IMR-90 (cell line): ENCODE measurements around the gene SVEP1. TPM values are rescaled to one million over a fixed set of nuclear protein-coding genes. Genes with fewer than 3 reads are reported as not detected.

ENCODE experiments used
- ATAC-seq: fragments of 200-7000 bp; cut with Tn5 transposase; 2 replicates; pipeline ENCODE4 v1.9.1; 2020; ENCODE audit warnings: low read depth, mild to moderate bottlenecking, moderate library complexity
- BruUV-seq: library from RNA; stranded (reverse); fragments of 400-500 nt; replicated peaks from 2 replicates; lab custom pipeline; 2021; lab: Mats Ljungman, UMichigan
- CTCF ChIA-PET: fragments of 300-600 bp; formaldehyde crosslinking; extraction: SDS; loops from one replicate; lab custom pipeline; 2021; ENCODE audit warnings: antibody characterized with exemption; lab: Yijun Ruan, JAX
- POLR2A ChIA-PET: fragments of 300-600 bp; sonication (Branson Sonifier 250); formaldehyde crosslinking; loops from one replicate; lab custom pipeline; 2022; ENCODE audit warnings: antibody characterized with exemption; ENCODE audit not compliant: unreplicated experiment; lab: Charles Lee
- DNase-seq: peaks from one replicate; pipeline ENCODE4 v3.0.0; 2013
- H2AFZ ChIP-seq: replicated peaks from 2 replicates; pipeline ENCODE3; 2013; ENCODE audit warnings: low read length, mild to moderate bottlenecking; ENCODE audit not compliant: poor library complexity
- H2AK5ac ChIP-seq: 2 replicates; pipeline ENCODE4 v1.6.1; 2013; ENCODE audit warnings: low read depth, low read length, inconsistent platforms
- H2AK9ac ChIP-seq: replicated peaks from 2 replicates; pipeline ENCODE3; 2013; ENCODE audit warnings: mild to moderate bottlenecking, low read depth, low read length, moderate library complexity; ENCODE audit not compliant: poor library complexity
- H2BK120ac ChIP-seq: 2 replicates; pipeline ENCODE4 v1.6.1; 2013; ENCODE audit warnings: low read depth, low read length, inconsistent platforms
- H2BK15ac ChIP-seq: 3 replicates; pipeline ENCODE4 v1.6.1; 2013; ENCODE audit warnings: low read depth, low read length, inconsistent platforms
- H2BK20ac ChIP-seq: 2 replicates; pipeline ENCODE4 v1.6.1; 2013; ENCODE audit warnings: low read depth, mild to moderate bottlenecking, inconsistent platforms, low read length, moderate library complexity
- H2BK5ac ChIP-seq: 2 replicates; pipeline ENCODE4 v1.6.1; 2013; ENCODE audit warnings: mild to moderate bottlenecking, low read depth, low read length, inconsistent platforms; ENCODE audit not compliant: poor library complexity, severe bottlenecking
- H3K14ac ChIP-seq: replicated peaks from 2 replicates; pipeline ENCODE4 v1.6.1; 2013; ENCODE audit warnings: low read depth, low read length, inconsistent platforms
- H3K18ac ChIP-seq: 2 replicates; pipeline ENCODE4 v1.6.1; 2013; ENCODE audit warnings: low read depth, low read length, control low read depth
- H3K23ac ChIP-seq: 2 replicates; pipeline ENCODE4 v1.6.1; 2013; ENCODE audit warnings: low read depth, low read length, inconsistent platforms
- H3K27ac ChIP-seq: 2 replicates; pipeline ENCODE4 v1.5.1; 2013; ENCODE audit warnings: mild to moderate bottlenecking, control low read depth, low read length; ENCODE audit not compliant: insufficient read depth
- H3K27me3 ChIP-seq: 2 replicates; pipeline ENCODE4 v1.6.1; 2013; ENCODE audit warnings: low read length; ENCODE audit not compliant: control insufficient read depth, insufficient read depth
- H3K36me3 ChIP-seq: 2 replicates; pipeline ENCODE4 v1.6.1; 2013; ENCODE audit warnings: low read length, mixed read lengths; ENCODE audit not compliant: control insufficient read depth, insufficient read depth
- H3K4ac ChIP-seq: 2 replicates; pipeline ENCODE4 v1.6.1; 2013; ENCODE audit warnings: low read depth, low read length, inconsistent platforms
- H3K4me1 ChIP-seq: 2 replicates; pipeline ENCODE4 v1.6.1; 2013; ENCODE audit warnings: low read length, mixed read lengths; ENCODE audit not compliant: control insufficient read depth, insufficient read depth
- H3K4me2 ChIP-seq: 2 replicates; pipeline ENCODE4 v1.6.1; 2013; ENCODE audit warnings: low read depth, mild to moderate bottlenecking, control low read depth, low read length, moderate library complexity
- H3K4me3 ChIP-seq: 2 replicates; pipeline ENCODE4 v1.5.1; 2013; ENCODE audit warnings: low read depth, mild to moderate bottlenecking, control low read depth, low read length, moderate library complexity; ENCODE audit not compliant: insufficient read depth
- H3K56ac ChIP-seq: 2 replicates; pipeline ENCODE4 v1.6.1; 2013; ENCODE audit warnings: low read length, inconsistent platforms; ENCODE audit not compliant: insufficient read depth; ENCODE audit errors: extremely low read depth
- H3K79me1 ChIP-seq, 2 experiments: 2 replicates each; pipeline ENCODE4 v1.6.1; 2013; ENCODE audit warnings: low read length in 2 of 2, inconsistent platforms in 1 of 2, low read depth in 1 of 2
- H3K9ac ChIP-seq: 2 replicates; pipeline ENCODE4 v1.6.1; 2013; ENCODE audit warnings: low read depth, low read length, control low read depth
- H3K9me1 ChIP-seq: 2 replicates; pipeline ENCODE4 v1.6.1; 2013; ENCODE audit warnings: low read length, inconsistent platforms; ENCODE audit not compliant: insufficient read depth
- H3K9me3 ChIP-seq: 2 replicates; pipeline ENCODE4 v1.6.1; 2013; ENCODE audit warnings: low read length; ENCODE audit not compliant: control insufficient read depth, insufficient read depth
- H4K20me1 ChIP-seq: 2 replicates; pipeline ENCODE4 v1.6.1; 2013; ENCODE audit warnings: low read length, inconsistent platforms; ENCODE audit not compliant: insufficient read depth
- H4K5ac ChIP-seq: 2 replicates; pipeline ENCODE4 v1.6.1; 2013; ENCODE audit warnings: mild to moderate bottlenecking, low read depth, low read length, control low read depth
- H4K8ac ChIP-seq, 2 experiments: 2 replicates each; pipeline ENCODE4 v1.6.1; 2013; ENCODE audit warnings: low read depth in 2 of 2, low read length in 2 of 2, control low read depth in 1 of 2, inconsistent platforms in 1 of 2
- H4K91ac ChIP-seq: 2 replicates; pipeline ENCODE4 v1.6.1; 2013; ENCODE audit warnings: low read depth, low read length, inconsistent platforms; ENCODE audit not compliant: insufficient read depth
- BHLHE40 ChIP-seq: fragments of 150-350 bp; IDR thresholded peaks from 2 replicates; pipeline ENCODE4 v1.6.1; 2016; ENCODE audit warnings: mild to moderate bottlenecking, low read depth, low read length
- CEBPB ChIP-seq: IDR thresholded peaks from 2 replicates; pipeline ENCODE4 v1.6.1; 2012; ENCODE audit warnings: low read depth, low read length, improper control_type of control experiment
- CHD1 ChIP-seq: IDR thresholded peaks from 2 replicates; pipeline ENCODE4 v1.6.1; 2012; ENCODE audit warnings: low read depth, low read length, improper control_type of control experiment
- CTCF ChIP-seq: conservative IDR thresholded peaks from 2 replicates; pipeline ENCODE4 v1.5.1; 2012; ENCODE audit warnings: mild to moderate bottlenecking, low read depth, low read length, improper control_type of control experiment
- FOS ChIP-seq: fragments of 150-350 bp; IDR thresholded peaks from 2 replicates; pipeline ENCODE4 v1.6.1; 2016; ENCODE audit warnings: low read depth, low read length
- MAFK ChIP-seq: IDR thresholded peaks from 2 replicates; pipeline ENCODE4 v1.6.1; 2012; ENCODE audit warnings: low read depth, low read length, improper control_type of control experiment
- MAZ ChIP-seq: IDR thresholded peaks from 2 replicates; pipeline ENCODE4 v1.6.1; 2012; ENCODE audit warnings: low read depth, mild to moderate bottlenecking, low read length, improper control_type of control experiment, moderate library complexity, borderline replicate concordance
- MXI1 ChIP-seq: IDR thresholded peaks from 2 replicates; pipeline ENCODE4 v1.6.1; 2012; ENCODE audit warnings: low read depth, mild to moderate bottlenecking, low read length, moderate library complexity, borderline replicate concordance
- NFE2L2 ChIP-seq: fragments of 150-350 bp; IDR thresholded peaks from 2 replicates; pipeline ENCODE4 v1.6.1; 2016; ENCODE audit warnings: low read depth, mild to moderate bottlenecking, low read length
- POLR2A ChIP-seq: IDR thresholded peaks from 2 replicates; pipeline ENCODE4 v1.6.1; 2012; ENCODE audit warnings: mild to moderate bottlenecking, low read depth, low read length
- RAD21 ChIP-seq: IDR thresholded peaks from 2 replicates; pipeline ENCODE4 v1.6.1; 2012; ENCODE audit warnings: low read length, improper control_type of control experiment
- RCOR1 ChIP-seq: IDR thresholded peaks from 2 replicates; pipeline ENCODE4 v1.6.1; 2012; ENCODE audit warnings: mild to moderate bottlenecking, low read length, improper control_type of control experiment; ENCODE audit not compliant: insufficient replicate concordance
- RFX5 ChIP-seq: IDR thresholded peaks from 2 replicates; pipeline ENCODE4 v1.8.0; 2012; ENCODE audit warnings: low read depth, mild to moderate bottlenecking, low read length, moderate library complexity
- SMC3 ChIP-seq: fragments of 150-350 bp; IDR thresholded peaks from 2 replicates; pipeline ENCODE4 v1.6.1; 2016; ENCODE audit warnings: low read depth, mild to moderate bottlenecking, antibody characterized with exemption, low read length, moderate library complexity
- WGBS, 2 experiments: methylation state at CpG; one replicate each; pipeline versions ENCODE4 v1.1.5 to v1.1.7; 2013; ENCODE audit warnings: missing lambda C conversion rate in 2 of 2; ENCODE audit not compliant: insufficient read length in 1 of 2; ENCODE audit errors: extremely low coverage in 2 of 2; 5-methylcytosine and 5-hydroxymethylcytosine counted together
- dilution Hi-C: fragments of 300-500 bp; cut with HindIII; formaldehyde crosslinking; loops from one replicate; pipeline ENCODE4 v1.14.3; 2018; ENCODE audit warnings: low sequenced_read_pairs; ENCODE audit not compliant: unreplicated experiment
- in situ Hi-C: fragments of 300-500 bp; cut with MboI; formaldehyde crosslinking; loops from 3 replicates; pipeline ENCODE4 v1.14.3; 2019; ENCODE audit warnings: low sequenced_read_pairs, inconsistent platforms, mixed read lengths
- intact Hi-C: fragments of 100-400 bp; cut with micrococcal nuclease; formaldehyde crosslinking; loops from 2 replicates; pipeline ENCODE4 v1.10.0; 2022
- polyA plus RNA-seq, 3 experiments: library from polyadenylated mRNA; depleted of rRNA; stranded (reverse); fragments of >200 nt; gene quantifications; 2 replicates each; pipeline ENCODE4 v1.2.3, GENCODE V29; 2012; ENCODE audit warnings: low replicate concordance in 1 of 3
- total RNA-seq: library from RNA; depleted of rRNA; stranded (reverse); fragments of >200 nt; gene quantifications from 2 replicates; pipeline ENCODE4 v1.2.3, GENCODE V29; 2012
- TF ChIP-seq, protein P1 (sequence below): fragments of 150-350 bp; IDR thresholded peaks from 2 replicates; pipeline ENCODE4 v1.6.1; 2017; ENCODE audit warnings: mild to moderate bottlenecking, antibody characterized with exemption, low read length, low read depth
- TF ChIP-seq, protein P2 (sequence below): fragments of 150-350 bp; IDR thresholded peaks from 2 replicates; pipeline ENCODE4 v1.6.1; 2016; ENCODE audit warnings: low read depth, mild to moderate bottlenecking, low read length, moderate library complexity, borderline replicate concordance

The SVEP1 gene
- total and polyA plus RNA-seq, 2 of the 4 experiments (the other 2 are of a cell fraction) = 4.8 to 16.7 TPM

- POLR2A ChIA-PET = no interaction called here
- H2AK9ac ChIP-seq = no peak within 1 kb of the TSS
These were observed 241.8 kb downstream of the SVEP1 start, which contains the start of gene TXNDC8 for GRCh38 chr9:110337727-110338126. Gene TXNDC8 (minus strand): TSS chr9:110337863.

More at GRCh38 chr9:110337727-110338126, 241.8 kb downstream of the SVEP1 start, which contains the start of gene TXNDC8:
- Histone ChIP-seq H4K5ac (no peak within 1 kb of the TSS; the same call in 1 of the 2 replicates), H3K4me1 (no peaks in the 10 kb centered on the region; the same call in none of the 2 replicates), H3K4me2 (no peak within 1 kb of the TSS), H3K23ac (no peak within 1 kb of the TSS), H2BK5ac (no peak within 1 kb of the TSS), H4K20me1 (no peaks in the 10 kb centered on the region), H3K79me1 (no peaks in the 10 kb centered on the region), H2BK120ac (no peak within 1 kb of the TSS), H2AFZ (no peak within 1 kb of the TSS), H3K14ac (no peak within 1 kb of the TSS), H2BK20ac (no peak within 1 kb of the TSS), H2AK5ac (no peak within 1 kb of the TSS), H3K9ac (no peak within 1 kb of the TSS), H3K4ac (no peak within 1 kb of the TSS), H3K27ac (peak within 1 kb of the TSS; percentile 66; the same call in 1 of the 2 replicates), H2BK15ac (no peak within 1 kb of the TSS), H4K8ac (no peak within 1 kb of the TSS), H3K27me3 (no peaks in the 10 kb centered on the region), H3K18ac (no peak within 1 kb of the TSS; the same call in 1 of the 2 replicates), H3K9me3 (no peaks in the 10 kb centered on the region), H3K56ac (no peak within 1 kb of the TSS), H3K9me1 (no peaks in the 10 kb centered on the region), H4K91ac (no peak within 1 kb of the TSS), H3K36me3 (no peaks in the 10 kb centered on the region), H3K4me3 (no peak within 1 kb of the TSS)
- in situ Hi-C loops (no loop called here), dilution Hi-C loops (no loop called here), intact Hi-C loops (no loop called here)
- peak; percentile 74 for DNase-seq
- TF ChIP-seq FOS (no peak), CTCF (no peak), CHD1 (no peak), MAZ (no peak), POLR2A (no peak), SMC3 (no peak), CEBPB (no peak), BHLHE40 (no peak), MAFK (no peak), RAD21 (no peak), RFX5 (no peak), RCOR1 (no peak), MXI1 (no peak), NFE2L2 (no peak)
- TF ChIP-seq, protein P1, sequence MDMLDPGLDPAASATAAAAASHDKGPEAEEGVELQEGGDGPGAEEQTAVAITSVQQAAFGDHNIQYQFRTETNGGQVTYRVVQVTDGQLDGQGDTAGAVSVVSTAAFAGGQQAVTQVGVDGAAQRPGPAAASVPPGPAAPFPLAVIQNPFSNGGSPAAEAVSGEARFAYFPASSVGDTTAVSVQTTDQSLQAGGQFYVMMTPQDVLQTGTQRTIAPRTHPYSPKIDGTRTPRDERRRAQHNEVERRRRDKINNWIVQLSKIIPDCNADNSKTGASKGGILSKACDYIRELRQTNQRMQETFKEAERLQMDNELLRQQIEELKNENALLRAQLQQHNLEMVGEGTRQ = no peak
- TF ChIP-seq, protein P2, sequence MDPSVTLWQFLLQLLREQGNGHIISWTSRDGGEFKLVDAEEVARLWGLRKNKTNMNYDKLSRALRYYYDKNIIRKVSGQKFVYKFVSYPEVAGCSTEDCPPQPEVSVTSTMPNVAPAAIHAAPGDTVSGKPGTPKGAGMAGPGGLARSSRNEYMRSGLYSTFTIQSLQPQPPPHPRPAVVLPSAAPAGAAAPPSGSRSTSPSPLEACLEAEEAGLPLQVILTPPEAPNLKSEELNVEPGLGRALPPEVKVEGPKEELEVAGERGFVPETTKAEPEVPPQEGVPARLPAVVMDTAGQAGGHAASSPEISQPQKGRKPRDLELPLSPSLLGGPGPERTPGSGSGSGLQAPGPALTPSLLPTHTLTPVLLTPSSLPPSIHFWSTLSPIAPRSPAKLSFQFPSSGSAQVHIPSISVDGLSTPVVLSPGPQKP = no peak
- CTCF ChIA-PET = no interaction called here
- WGBS, 2 experiments = no CpG with 5 or more reads among the region's 1 CpG
- BruUV-seq = no TSS peak
- ATAC-seq = peak; percentile 70
